ENCODE data around the gene RBP5.

GRCh38 chr12:7118881-7119280 lies 9.8 kb downstream of the RBP5 start:
- TF ChIP-seq POLR2A (IDR thresholded peaks at IDR 0.05; ENCODE audit: low read length) (no peak), GATA1 (IDR thresholded peaks at IDR 0.05; ENCODE audit: low read depth, low read length) (no peak)

Data from erythroblast (primary cell).